ENCODE results near the gene LRP1B. TPM values are rescaled to one million over a fixed set of nuclear protein-coding genes. Genes with fewer than 3 reads are reported as not detected.

Gene LRP1B
- total RNA-seq, 1 donor from 2014 or later: 0.25 TPM

- H3K4me1 Mint-ChIP-seq (ENCODE audit: low read depth): no peaks in the 10 kb centered on the region
- no peak overlapping the region for H3K4me3 Mint-ChIP-seq (ENCODE audit: unreplicated experiment)
- H3K36me3 Mint-ChIP-seq (ENCODE audit: low read depth): peaks cover 2% of the 10 kb centered on the region
- H3K27ac Mint-ChIP-seq (ENCODE audit: unreplicated experiment): no peak overlapping the region
- TF ChIP-seq CTCF (IDR thresholded peaks at IDR 0.05): no peak
- DNase-seq (ENCODE audit: low spot score): no peak
- no peaks in the 10 kb centered on the region for H3K27me3 Mint-ChIP-seq (ENCODE audit: low read depth)
- peaks cover 2% of the 10 kb centered on the region for H3K9me3 Mint-ChIP-seq (ENCODE audit: low read depth)
These were observed 1260.9 kb downstream of the LRP1B start for GRCh38 chr2:140869925-140870324.

- Mint-ChIP-seq H3K4me3 (ENCODE audit: unreplicated experiment) (no peak overlapping the region), H3K27ac (ENCODE audit: unreplicated experiment) (no peak overlapping the region), H3K4me1 (ENCODE audit: low read depth) (no peaks in the 10 kb centered on the region), H3K9me3 (ENCODE audit: low read depth) (no peaks in the 10 kb centered on the region), H3K36me3 (ENCODE audit: low read depth) (no peaks in the 10 kb centered on the region), H3K27me3 (ENCODE audit: low read depth) (no peaks in the 10 kb centered on the region)
- no peak for TF ChIP-seq CTCF (IDR thresholded peaks at IDR 0.05)
- DNase-seq (ENCODE audit: low spot score): no peak
These were observed 1261.7 kb downstream of the LRP1B start for GRCh38 chr2:140869107-140869506.

GRCh38 chr2:140865837-140866236, 1265.0 kb downstream of the LRP1B start:
- H3K4me3 Mint-ChIP-seq (ENCODE audit: unreplicated experiment): no peak overlapping the region
- H3K27ac Mint-ChIP-seq (ENCODE audit: unreplicated experiment): no peak overlapping the region
- no peak for DNase-seq (ENCODE audit: low spot score)
- TF ChIP-seq CTCF (IDR thresholded peaks at IDR 0.05): no peak
- H3K9me3 Mint-ChIP-seq (ENCODE audit: low read depth): no peaks in the 10 kb centered on the region
- H3K36me3 Mint-ChIP-seq (ENCODE audit: low read depth): no peaks in the 10 kb centered on the region
- no peaks in the 10 kb centered on the region for H3K4me1 Mint-ChIP-seq (ENCODE audit: low read depth)
- H3K27me3 Mint-ChIP-seq (ENCODE audit: low read depth): no peaks in the 10 kb centered on the region

- Mint-ChIP-seq H3K4me3 (ENCODE audit: unreplicated experiment) (no peak overlapping the region), H3K27ac (ENCODE audit: unreplicated experiment) (no peak overlapping the region), H3K36me3 (ENCODE audit: low read depth) (no peaks in the 10 kb centered on the region), H3K27me3 (ENCODE audit: low read depth) (no peaks in the 10 kb centered on the region), H3K4me1 (ENCODE audit: low read depth) (no peaks in the 10 kb centered on the region), H3K9me3 (ENCODE audit: low read depth) (peaks cover under 1% of the 10 kb centered on the region)
- DNase-seq (ENCODE audit: low spot score): no peak
- TF ChIP-seq CTCF (IDR thresholded peaks at IDR 0.05): peak; percentile 86
These were observed 1267.1 kb downstream of the LRP1B start for GRCh38 chr2:140863713-140864112.

GRCh38 chr2:140862181-140862580, 1268.6 kb downstream of the LRP1B start:
- peaks cover 4% of the 10 kb centered on the region for H3K9me3 Mint-ChIP-seq (ENCODE audit: low read depth)
- TF ChIP-seq CTCF (IDR thresholded peaks at IDR 0.05): no peak
- peak overlapping the region; percentile 3 for H3K27ac Mint-ChIP-seq (ENCODE audit: unreplicated experiment)
- H3K4me3 Mint-ChIP-seq (ENCODE audit: unreplicated experiment): no peak overlapping the region
- H3K4me1 Mint-ChIP-seq (ENCODE audit: low read depth): no peaks in the 10 kb centered on the region
- no peaks in the 10 kb centered on the region for H3K27me3 Mint-ChIP-seq (ENCODE audit: low read depth)
- DNase-seq (ENCODE audit: low spot score): no peak
- H3K36me3 Mint-ChIP-seq (ENCODE audit: low read depth): no peaks in the 10 kb centered on the region
